Naive thymus-derived CD8-positive, alpha-beta T cell (primary cell): ENCODE measurements around the gene CTF1. TPM values are rescaled to one million over a fixed set of nuclear protein-coding genes. Genes with fewer than 3 reads are reported as not detected.
"Not testable (repeated sequence)": the region's sequence is repeated elsewhere in the genome, so short reads cannot be mapped to it uniquely, and the experiment has no call there.

Experiments
- ATAC-seq, 2 donors: fragments of 150-1000 bp; cut with Tn5 transposase in 1 of 2; sonication (Bioruptor Pico), chemical (Tn5 transposase) in 1 of 2; 1 replicate in 1 of 2; 2 replicates in 1 of 2; pipeline ENCODE4 v1.10.0; 2021; ENCODE audit warnings: mild to moderate bottlenecking in 2 of 2, moderate library complexity in 2 of 2
- POLR2A ChIA-PET: fragments of 350-600 bp; sonication (Branson Sonifier 250); formaldehyde crosslinking; loops from one replicate; lab custom pipeline; 2021; ENCODE audit warnings: antibody characterized with exemption; lab: Charles Lee
- DNase-seq, 10 donors: peaks; one replicate each; pipeline versions ENCODE4 v3.0.0 to v3.0.0-alpha.2; 2020 to 2022
- H3K27ac Mint-ChIP-seq, 10 donors: one replicate each; pipeline ENCODE4 v1.8.0; 2020 to 2022; ENCODE audit warnings: mild to moderate bottlenecking in 10 of 10, mixed read lengths in 10 of 10, moderate library complexity in 4 of 10, inconsistent platforms in 1 of 10
- H3K27me3 Mint-ChIP-seq, 5 donors: one replicate each; pipeline ENCODE4 v1.8.0; 2021 to 2022; ENCODE audit warnings: mixed read lengths in 5 of 5
- H3K36me3 Mint-ChIP-seq, 3 donors: one replicate each; pipeline ENCODE4 v1.8.0; 2020 to 2022; ENCODE audit warnings: mixed read lengths in 3 of 3, mild to moderate bottlenecking in 2 of 3, inconsistent platforms in 1 of 3
- H3K4me1 Mint-ChIP-seq, 4 donors: one replicate each; pipeline ENCODE4 v1.8.0; 2021 to 2022; ENCODE audit warnings: mixed read lengths in 4 of 4
- H3K4me3 Mint-ChIP-seq, 10 donors: one replicate each; pipeline ENCODE4 v1.8.0; 2020 to 2022; ENCODE audit warnings: mild to moderate bottlenecking in 10 of 10, mixed read lengths in 10 of 10, moderate library complexity in 6 of 10, inconsistent platforms in 1 of 10
- H3K9me3 Mint-ChIP-seq, 9 donors: one replicate each; pipeline ENCODE4 v1.8.0; 2020 to 2022; ENCODE audit warnings: mixed read lengths in 9 of 9, mild to moderate bottlenecking in 3 of 9, inconsistent platforms in 1 of 9, moderate library complexity in 1 of 9
- polyA plus RNA-seq, 3 donors: library from polyadenylated mRNA; unstranded; fragments of 300-500 nt; fragmentation: Illumina TruSeq; gene quantifications; one replicate each; pipeline ENCODE4 v1.2.3, GENCODE V29; 2021
- total RNA-seq, 8 experiments: library from RNA in 2 of 8; stranded (reverse) in 2 of 8; gene quantifications; one replicate each; pipeline ENCODE4 v1.2.3 and lab custom pipeline; 2021 to 2026

Gene CTF1
- total and polyA plus RNA-seq, 5 experiments from 2014 or later, result 0.14 to 1.3 (median 1.0) TPM; not detected in 2

GRCh38 chr16:30889721-30890120 lies 6.7 kb upstream of the CTF1 start:
- no peaks in the 10 kb centered on the region for H3K9me3 Mint-ChIP-seq
- no peak for ATAC-seq
- peaks cover 0 to 50% (median 3%) of the 10 kb centered on the region in 3 donors for H3K36me3 Mint-ChIP-seq
- POLR2A ChIA-PET, result interaction anchor here (0.6 to 10.9 kb wide), 3 partner anchors 14 to 561 kb away, joined by 3 to 94 read pairs (median 4); no protein-coding TSS in a partner anchor
- DNase-seq, result no peak
- H3K27ac Mint-ChIP-seq, result peak overlapping the region in 3 of 10 donors; percentile 29 to 80 (median 57)
- no peak overlapping the region for H3K4me3 Mint-ChIP-seq
- peaks cover 16 to 43% (median 34%) of the 10 kb centered on the region in 4 donors for H3K4me1 Mint-ChIP-seq
- H3K27me3 Mint-ChIP-seq, result no peaks in the 10 kb centered on the region

DNA sequence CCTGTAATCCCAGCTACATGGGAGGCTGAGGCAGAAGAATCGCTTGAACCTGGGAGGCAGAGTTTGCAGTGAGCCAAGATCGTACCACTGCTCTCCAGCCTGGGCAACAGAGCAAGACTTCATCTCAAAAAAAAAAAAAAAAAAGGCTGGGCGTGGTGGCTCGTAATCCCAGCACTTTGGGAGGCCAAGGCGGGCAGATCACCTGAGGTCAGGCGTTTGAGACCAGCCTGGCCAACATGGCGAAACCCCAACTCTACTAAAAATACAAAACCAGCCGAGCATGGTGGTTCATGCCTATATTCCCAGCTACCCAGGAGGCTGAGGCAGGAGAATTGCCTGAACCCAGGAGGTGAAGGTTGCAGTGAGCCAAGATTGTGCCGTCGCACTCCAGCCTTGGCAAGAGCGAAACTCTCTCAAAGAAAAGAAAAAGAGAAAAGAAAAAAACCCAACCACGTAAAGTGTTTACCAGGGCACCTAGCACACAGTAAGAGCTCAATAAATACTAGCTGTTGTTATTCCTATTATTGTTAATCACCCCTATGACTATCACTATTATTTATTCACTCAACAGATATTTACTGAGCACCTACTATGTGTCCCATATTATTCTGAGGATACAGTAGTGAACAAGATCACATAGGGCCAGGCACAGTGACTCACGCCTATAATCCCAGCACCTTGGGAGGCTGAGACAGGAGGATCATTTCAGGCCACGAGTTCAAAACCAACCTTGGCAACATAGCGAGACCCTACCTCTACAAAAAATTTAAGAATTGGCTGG lies 5.2 kb upstream of the CTF1 start:
- peaks cover 20 to 52% (median 44%) of the 10 kb centered on the region in 4 donors for H3K4me1 Mint-ChIP-seq
- not testable (repeated sequence) for ATAC-seq

DNA sequence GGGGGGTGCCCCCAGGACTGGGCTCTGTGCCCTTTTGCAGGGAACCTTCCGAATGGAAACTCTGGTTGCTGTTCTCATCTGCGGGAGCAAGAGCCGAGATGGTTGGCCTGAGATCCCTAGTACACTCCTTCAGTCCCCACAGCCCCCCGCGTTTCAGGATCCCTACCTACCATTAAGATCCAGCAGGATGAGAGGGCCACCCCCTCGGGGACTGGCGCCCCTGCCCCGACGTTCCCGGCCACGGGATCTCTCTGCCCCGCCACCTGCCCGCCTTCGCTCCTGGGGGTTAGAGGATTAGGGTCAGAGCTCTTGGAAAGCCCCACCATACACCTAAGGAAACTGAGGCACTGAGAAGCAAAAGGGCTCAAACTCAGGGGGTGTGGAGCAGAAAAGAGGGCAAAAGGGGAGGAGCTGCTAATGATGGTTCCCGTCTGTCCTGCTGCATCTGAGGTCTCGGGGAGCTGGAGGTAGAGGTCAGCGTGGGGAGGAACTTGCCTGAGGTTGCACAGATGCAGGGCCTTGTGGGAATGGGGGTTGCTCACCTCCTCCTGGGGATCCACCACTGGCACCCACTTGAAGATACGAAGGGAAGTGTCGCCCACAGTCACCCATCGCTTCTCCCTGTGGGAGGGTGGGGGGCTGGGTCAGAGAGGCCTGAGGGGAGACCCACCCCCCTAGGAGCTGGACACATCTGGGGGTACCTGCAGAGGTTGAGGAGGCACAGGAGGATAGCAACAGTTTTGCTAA lies 3.6 kb upstream of the CTF1 start:
- DNase-seq (peak in 1 of 10 donors; percentile 5), ATAC-seq (no peak)
- H3K9me3 Mint-ChIP-seq, result no peaks in the 10 kb centered on the region
- H3K4me1 Mint-ChIP-seq, result peaks cover 24 to 60% (median 55%) of the 10 kb centered on the region in 4 donors
- H3K27ac Mint-ChIP-seq, result peak overlapping the region; percentile 79 to 95 (median 88)
- H3K36me3 Mint-ChIP-seq, result peaks cover 0 to 32% (median 3%) of the 10 kb centered on the region in 3 donors
- POLR2A ChIA-PET, result interaction anchor here (0.8 to 10.9 kb wide), 7 partner anchors 9 to 567 kb away, joined by 3 to 94 read pairs (median 3); partner anchors contain the start of genes ARMC5 and PHKG2
- H3K4me3 Mint-ChIP-seq, result peak overlapping the region; percentile 77 to 93 (median 88)
- no peaks in the 10 kb centered on the region for H3K27me3 Mint-ChIP-seq

More for the DNA sequence above, 5.2 kb upstream of the CTF1 start:
- H3K27ac Mint-ChIP-seq, result peak overlapping the region in 2 of 10 donors; percentile 76
- not testable (repeated sequence) for DNase-seq, H3K27me3 Mint-ChIP-seq, H3K9me3 Mint-ChIP-seq
- peaks cover 0 to 36% (median 3%) of the 10 kb centered on the region in 3 donors for H3K36me3 Mint-ChIP-seq
- POLR2A ChIA-PET, result interaction anchor here (0.7 to 10.9 kb wide), 5 partner anchors 11 to 140 kb away, joined by 3 to 94 read pairs (median 4); no protein-coding TSS in a partner anchor
- peak overlapping the region in 5 of 10 donors; percentile 24 to 69 (median 40) for H3K4me3 Mint-ChIP-seq

DNA sequence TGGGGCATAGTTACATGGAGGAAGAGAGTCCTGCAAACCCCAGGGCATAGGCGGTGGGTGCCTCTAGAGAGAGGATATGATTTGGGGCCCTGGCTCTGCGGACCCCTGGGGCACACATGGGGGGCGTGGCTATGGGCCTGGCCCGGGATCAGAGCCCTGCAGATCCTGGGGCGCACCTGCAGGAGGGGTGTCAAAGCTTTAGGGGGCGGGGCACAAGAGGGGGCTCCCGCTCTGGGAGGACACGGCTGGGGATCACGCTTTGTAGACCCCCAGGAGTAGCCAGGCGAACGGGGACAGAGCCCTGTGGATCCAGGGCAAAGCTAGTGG lies 3.0 kb upstream of the CTF1 start:
- Mint-ChIP-seq H3K9me3 (no peaks in the 10 kb centered on the region), H3K36me3 (peaks cover 0 to 28% (median 3%) of the 10 kb centered on the region in 3 donors), H3K4me3 (peak overlapping the region; percentile 77 to 93 (median 88)), H3K27ac (peak overlapping the region; percentile 79 to 95 (median 88)), H3K4me1 (peaks cover 24 to 60% (median 55%) of the 10 kb centered on the region in 4 donors), H3K27me3 (no peaks in the 10 kb centered on the region)
- ATAC-seq (peak; percentile 24 to 26), DNase-seq (peak in 7 of 10 donors; percentile 20 to 72 (median 29))
- POLR2A ChIA-PET, result interaction anchor here (0.6 to 10.9 kb wide), 8 partner anchors 8 to 566 kb away, joined by 3 to 94 read pairs (median 3); partner anchors contain the start of genes ARMC5 and PHKG2

- Mint-ChIP-seq H3K9me3 (no peaks in the 10 kb centered on the region), H3K27ac (peak within 1 kb of the TSS; percentile 83 to 96 (median 94)), H3K27me3 (no peaks in the 10 kb centered on the region), H3K36me3 (peaks cover 0 to 23% (median 3%) of the 10 kb centered on the region in 3 donors), H3K4me1 (peaks cover 22 to 55% (median 51%) of the 10 kb centered on the region in 4 donors), H3K4me3 (peak within 1 kb of the TSS; percentile 79 to 93 (median 88))
- ATAC-seq (peak; percentile 67 to 81), DNase-seq (peak; percentile 37 to 85 (median 61))
- POLR2A ChIA-PET, result interaction anchor here (0.6 to 10.9 kb wide), 6 partner anchors 8 to 566 kb away, joined by 3 to 94 read pairs (median 4); partner anchors contain the start of gene ARMC5
Measured at GRCh38 chr16:30893744-30894539, 2.5 kb upstream of the CTF1 start, which contains the start of gene BCL7C. Gene BCL7C (minus strand): TSS chr16:30894077. CDS start chr16:30893944, 133 bp downstream.

DNA sequence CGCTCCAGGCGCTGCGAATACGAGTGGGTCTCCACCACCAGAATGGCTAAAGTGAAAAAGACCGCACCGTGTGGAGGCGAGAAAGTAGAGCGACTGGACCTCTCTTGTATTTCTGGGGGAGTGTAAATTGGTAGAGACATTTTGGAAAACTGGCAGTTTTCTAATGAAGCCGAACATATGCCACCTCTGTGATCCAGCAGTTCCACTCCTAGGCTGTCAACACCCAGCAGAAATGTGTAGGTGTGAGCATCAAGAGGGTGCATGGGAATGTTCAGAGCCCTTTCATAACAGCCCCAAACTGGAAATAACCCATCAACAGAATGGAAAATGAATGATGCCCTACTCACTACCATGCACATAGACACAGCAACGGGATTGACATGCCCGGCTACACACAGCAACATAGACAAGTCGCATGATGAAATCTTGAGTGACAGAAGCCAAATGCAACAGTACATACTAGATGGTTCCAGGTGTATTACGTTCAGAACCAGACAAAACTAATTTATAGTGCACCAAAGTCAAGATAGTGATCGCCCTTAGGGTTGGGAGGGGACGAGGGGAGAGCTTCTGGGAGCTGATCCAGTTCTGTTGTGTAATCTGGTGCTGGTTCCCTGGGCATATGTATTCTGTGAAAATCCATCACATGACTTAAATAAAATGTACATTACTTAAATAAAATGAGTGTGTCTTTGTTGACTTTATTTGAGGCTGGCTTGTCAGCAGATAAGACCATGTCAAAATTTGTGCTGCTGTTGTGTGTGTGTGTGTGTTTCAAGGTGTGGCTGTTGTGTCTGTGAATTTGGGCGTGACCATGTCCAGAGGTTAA lies 1.7 kb upstream of the CTF1 start:
- POLR2A ChIA-PET, result interaction anchor here (1.1 to 10.9 kb wide), 2 partner anchors 19 to 26 kb away, joined by 6 to 94 read pairs; no protein-coding TSS in a partner anchor
- H3K27me3 Mint-ChIP-seq, result no peaks in the 10 kb centered on the region
- no peaks in the 10 kb centered on the region for H3K9me3 Mint-ChIP-seq
- peak overlapping the region in 9 of 10 donors; percentile 83 to 96 (median 93) for H3K27ac Mint-ChIP-seq
- H3K36me3 Mint-ChIP-seq, result peaks cover 0 to 18% (median 3%) of the 10 kb centered on the region in 3 donors
- ATAC-seq, result peak; percentile 2 to 13
- peak overlapping the region; percentile 69 to 93 (median 84) for H3K4me3 Mint-ChIP-seq
- peaks cover 22 to 54% (median 50%) of the 10 kb centered on the region in 4 donors for H3K4me1 Mint-ChIP-seq
- peak in 1 of 10 donors; percentile 6 for DNase-seq

DNA sequence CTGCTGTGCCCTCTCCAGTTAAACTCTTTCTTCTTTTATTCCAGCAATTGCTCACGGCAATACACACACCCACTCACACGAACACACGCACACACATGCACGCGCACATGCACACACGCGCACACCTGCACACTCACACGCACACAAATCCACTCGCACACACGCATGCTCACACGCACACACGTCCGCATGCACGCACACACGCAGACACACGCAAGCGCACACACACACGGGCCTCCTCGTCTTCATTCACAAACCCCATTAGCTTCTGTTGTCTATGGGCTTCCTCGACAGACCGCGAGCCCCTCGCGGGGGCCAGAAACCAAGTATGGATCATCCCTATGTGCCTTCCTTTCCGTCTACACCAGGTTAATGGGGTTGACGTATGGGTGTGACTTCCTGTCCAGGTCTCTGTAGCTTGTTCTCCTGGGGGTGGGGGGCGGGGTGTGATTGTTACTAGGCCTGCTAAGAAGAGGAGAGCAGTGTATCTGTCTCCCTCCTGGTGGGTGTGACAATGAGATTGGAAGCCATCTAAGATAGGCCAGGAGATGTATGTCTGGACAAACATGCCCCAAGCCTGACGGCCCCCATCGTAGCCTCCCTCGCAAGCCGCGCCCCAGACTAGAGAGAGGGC lies 670 bp upstream of the CTF1 start:
- H3K4me1 Mint-ChIP-seq, result peaks cover 22 to 54% (median 50%) of the 10 kb centered on the region in 4 donors
- DNase-seq (peak in 4 of 10 donors; percentile 20 to 61 (median 26)), ATAC-seq (no peak)
- no peaks in the 10 kb centered on the region for H3K27me3 Mint-ChIP-seq
- peak overlapping the region; percentile 43 to 94 (median 83) for H3K27ac Mint-ChIP-seq
- peaks cover 0 to 8% (median 3%) of the 10 kb centered on the region in 3 donors for H3K36me3 Mint-ChIP-seq
- no peaks in the 10 kb centered on the region for H3K9me3 Mint-ChIP-seq
- POLR2A ChIA-PET, result interaction anchor here (0.5 to 10.9 kb wide), 5 partner anchors 9 to 548 kb away, joined by 3 to 94 read pairs (median 6); no protein-coding TSS in a partner anchor
- H3K4me3 Mint-ChIP-seq, result peak overlapping the region in 9 of 10 donors; percentile 49 to 86 (median 73)

GRCh38 chr16:30896889-30897733 lies 697 bp downstream of the CTF1 start:
- DNase-seq (peak; percentile 55 to 86 (median 67)), ATAC-seq (peak; percentile 55 to 63)
- peaks cover 24 to 55% (median 54%) of the 10 kb centered on the region in 4 donors for H3K4me1 Mint-ChIP-seq
- H3K27ac Mint-ChIP-seq, result peak overlapping the region in 9 of 10 donors; percentile 63 to 93 (median 84)
- no peaks in the 10 kb centered on the region for H3K27me3 Mint-ChIP-seq
- no peaks in the 10 kb centered on the region for H3K36me3 Mint-ChIP-seq
- H3K4me3 Mint-ChIP-seq, result peak overlapping the region; percentile 55 to 84 (median 74)
- POLR2A ChIA-PET, result interaction anchor here (0.6 to 10.9 kb wide), 9 partner anchors 8 to 441 kb away, joined by 3 to 94 read pairs (median 4); no protein-coding TSS in a partner anchor
- H3K9me3 Mint-ChIP-seq, result no peaks in the 10 kb centered on the region

DNA sequence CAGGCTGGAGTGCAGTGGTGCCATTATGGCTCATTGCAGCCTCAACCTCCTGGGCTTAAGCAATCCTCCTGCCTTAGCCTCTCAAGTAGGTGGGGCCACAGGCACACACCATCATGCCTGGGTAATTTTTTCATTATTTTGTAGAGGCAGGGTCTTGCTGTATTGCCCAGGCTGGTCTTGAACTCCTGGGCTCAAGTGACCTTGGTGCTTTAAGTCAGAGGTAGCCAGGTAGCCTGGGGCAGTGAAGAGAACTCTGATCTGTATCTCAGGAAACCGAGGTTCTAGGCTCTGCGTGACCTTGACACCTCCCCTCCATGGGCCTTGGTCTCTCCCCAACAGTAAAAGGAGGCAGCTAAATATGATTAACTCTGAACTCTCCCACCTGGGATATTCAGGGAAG lies 3.4 kb downstream of the CTF1 start:
- no peak overlapping the region for H3K27ac Mint-ChIP-seq
- H3K4me3 Mint-ChIP-seq, result no peak overlapping the region
- POLR2A ChIA-PET, result interaction anchor here (2.6 to 5.9 kb wide), 2 partner anchors 15 to 24 kb away, joined by 11 to 125 read pairs; no protein-coding TSS in a partner anchor

More for the DNA sequence above, 3.4 kb downstream of the CTF1 start:
- H3K27me3 Mint-ChIP-seq, result no peaks in the 10 kb centered on the region
- DNase-seq (no peak), ATAC-seq (no peak)
- H3K4me1 Mint-ChIP-seq, result peaks cover 26 to 59% (median 54%) of the 10 kb centered on the region in 4 donors
- peaks cover 0 to 2% (median 0%) of the 10 kb centered on the region in 3 donors for H3K36me3 Mint-ChIP-seq
- peaks cover 0 to 4% (median 0%) of the 10 kb centered on the region in 9 donors for H3K9me3 Mint-ChIP-seq
